Body of pancreas (tissue), 4 donors: Measurements from ENCODE around the gene KLHL36.

Experiments used
- CTCF ChIP-seq, 7 experiments: fragments of 450-650 bp in 4 of 7; fragments of 200-600 bp in 3 of 7; sonication (generic) in 3 of 7; IDR thresholded peaks; one replicate each; pipeline ENCODE4 v1.5.1; 2016 to 2019; ENCODE audit warnings: antibody characterized with exemption in 7 of 7
- POLR2A ChIP-seq, 3 donors: fragments of 450-650 bp; IDR thresholded peaks; one replicate each; pipeline ENCODE4 v1.6.1; 2016; ENCODE audit warnings: antibody characterized with exemption in 3 of 3, mild to moderate bottlenecking in 2 of 3

GRCh38 chr16:84633622-84634021 is 14.7 kb upstream of the KLHL36 start:
- TF ChIP-seq CTCF (IDR thresholded peaks at IDR 0.05) (no peak), POLR2A (IDR thresholded peaks at IDR 0.05) (no peak)
